Measurements from ENCODE around the gene SLC9A9. TPM values are rescaled to one million over a fixed set of nuclear protein-coding genes. Genes with fewer than 3 reads are reported as not detected.

SLC9A9 gene
- total RNA-seq, 1 donor from 2014 or later, result 0.22 TPM

GRCh38 chr3:143469159-143469558 is 379.1 kb downstream of the SLC9A9 start:
- Histone ChIP-seq H4K20me1 (ENCODE audit: low read depth) (no peaks in the 10 kb centered on the region), H3K4me2 (no peak overlapping the region), H2AFZ (replicated peaks) (no peak overlapping the region), H3K4me3 (no peak overlapping the region), H3K79me2 (ENCODE audit: low read depth) (no peaks in the 10 kb centered on the region), H3K9ac (no peak overlapping the region), H3K27ac (no peak overlapping the region), H3K36me3 (no peaks in the 10 kb centered on the region), H3K4me1 (no peaks in the 10 kb centered on the region), H3F3A (ENCODE audit: low read depth) (no peaks in the 10 kb centered on the region), H3K27me3 (no peaks in the 10 kb centered on the region), H3K9me3 (ENCODE audit: low read depth) (no peaks in the 10 kb centered on the region)
- Mint-ChIP-seq H3K4me3 (no peak overlapping the region), H3K4me1 (no peaks in the 10 kb centered on the region), H3K27me3 (ENCODE audit: insufficient read depth, low read depth) (no peaks in the 10 kb centered on the region), H3K27ac (no peak overlapping the region), H3K9me3 (no peaks in the 10 kb centered on the region), H3K36me3 (no peaks in the 10 kb centered on the region)
- no peak for DNase-seq (ENCODE audit: low spot score)
- no peak for TF ChIP-seq CTCF (IDR thresholded peaks at IDR 0.05)
- TF ChIP-seq EZH2 (IDR thresholded peaks at IDR 0.05), result no peak
- TF ChIP-seq EZH2phosphoT487 (IDR thresholded peaks at IDR 0.05), result no peak

- Histone ChIP-seq H4K20me1 (ENCODE audit: low read depth) (no peaks in the 10 kb centered on the region), H2AFZ (replicated peaks) (no peak overlapping the region), H3K4me1 (no peaks in the 10 kb centered on the region), H3K36me3 (no peaks in the 10 kb centered on the region), H3K79me2 (ENCODE audit: low read depth) (no peaks in the 10 kb centered on the region), H3K9ac (no peak overlapping the region), H3K4me3 (no peak overlapping the region), H3K27me3 (no peaks in the 10 kb centered on the region), H3K27ac (no peak overlapping the region), H3K4me2 (no peak overlapping the region), H3K9me3 (ENCODE audit: low read depth) (no peaks in the 10 kb centered on the region), H3F3A (ENCODE audit: low read depth) (no peaks in the 10 kb centered on the region)
- H3K27ac Mint-ChIP-seq, result no peak overlapping the region
- DNase-seq (ENCODE audit: low spot score), result no peak
- no peaks in the 10 kb centered on the region for H3K4me1 Mint-ChIP-seq
- H3K4me3 Mint-ChIP-seq, result no peak overlapping the region
- H3K36me3 Mint-ChIP-seq, result no peaks in the 10 kb centered on the region
- TF ChIP-seq EZH2 (IDR thresholded peaks at IDR 0.05), result no peak
- no peaks in the 10 kb centered on the region for H3K27me3 Mint-ChIP-seq (ENCODE audit: insufficient read depth, low read depth)
- H3K9me3 Mint-ChIP-seq, result no peaks in the 10 kb centered on the region
Observed at GRCh38 chr3:143465666-143466065, 382.6 kb downstream of the SLC9A9 start.

DNA sequence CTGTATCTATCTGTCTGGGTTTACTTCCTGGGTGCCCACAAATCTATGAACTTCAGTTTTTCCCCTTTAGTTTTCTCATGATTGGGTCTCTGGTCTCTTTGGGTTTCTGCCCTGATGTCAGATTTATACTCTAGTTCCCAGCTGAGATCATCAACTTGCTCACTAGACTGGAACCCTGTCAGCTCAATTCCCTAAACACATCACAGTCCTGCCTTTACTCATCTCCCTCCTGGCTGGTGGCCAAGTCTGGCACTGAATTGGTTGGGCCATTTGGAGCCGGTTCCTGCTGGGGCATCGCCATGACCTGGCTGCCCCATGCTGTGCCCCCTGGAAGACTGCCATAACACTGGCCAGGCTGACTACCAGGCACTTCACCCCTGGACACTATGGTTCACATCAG is 383.4 kb downstream of the SLC9A9 start:
- H3F3A ChIP-seq (ENCODE audit: low read depth), result no peaks in the 10 kb centered on the region
- no peaks in the 10 kb centered on the region for H3K27me3 ChIP-seq
- H3K4me2 ChIP-seq, result no peak overlapping the region
- no peak for TF ChIP-seq EZH2phosphoT487 (IDR thresholded peaks at IDR 0.05)
- TF ChIP-seq EZH2 (IDR thresholded peaks at IDR 0.05), result no peak
- TF ChIP-seq CTCF (IDR thresholded peaks at IDR 0.05), result no peak
- H3K79me2 ChIP-seq (ENCODE audit: low read depth), result no peaks in the 10 kb centered on the region
- Mint-ChIP-seq H3K36me3 (no peaks in the 10 kb centered on the region), H3K9me3 (no peaks in the 10 kb centered on the region), H3K27me3 (ENCODE audit: insufficient read depth, low read depth) (no peaks in the 10 kb centered on the region), H3K27ac (no peak overlapping the region), H3K4me1 (no peaks in the 10 kb centered on the region), H3K4me3 (no peak overlapping the region)
- no peaks in the 10 kb centered on the region for H3K36me3 ChIP-seq
- H3K4me3 ChIP-seq, result no peak overlapping the region
- H2AFZ ChIP-seq (replicated peaks), result no peak overlapping the region
- no peaks in the 10 kb centered on the region for H3K9me3 ChIP-seq (ENCODE audit: low read depth)
- no peak for DNase-seq (ENCODE audit: low spot score)
- H3K4me1 ChIP-seq, result no peaks in the 10 kb centered on the region
- H3K27ac ChIP-seq, result no peak overlapping the region
- H4K20me1 ChIP-seq (ENCODE audit: low read depth), result no peaks in the 10 kb centered on the region
- no peak overlapping the region for H3K9ac ChIP-seq

DNA sequence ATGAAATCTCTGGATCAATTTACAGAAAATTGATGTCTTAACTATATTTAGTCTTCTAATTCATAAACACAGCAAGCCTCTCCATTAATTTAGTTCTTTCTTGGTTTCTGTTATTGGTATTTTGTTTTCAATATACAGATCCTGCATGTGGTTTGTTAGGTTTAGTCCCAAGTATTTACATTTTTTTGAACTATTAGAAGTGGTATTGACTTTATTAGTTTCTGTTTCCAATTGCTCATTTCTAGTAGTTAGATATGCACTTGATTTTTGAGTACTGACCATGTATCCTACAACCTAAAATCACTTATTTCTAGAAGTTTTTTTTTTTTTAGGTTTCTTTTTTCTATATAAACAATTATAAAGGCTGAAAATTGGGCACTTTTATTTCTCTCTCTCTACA is 392.8 kb downstream of the SLC9A9 start:
- H3K27me3 Mint-ChIP-seq (ENCODE audit: insufficient read depth, low read depth), result no peaks in the 10 kb centered on the region

More for the DNA sequence above, 392.8 kb downstream of the SLC9A9 start:
- Histone ChIP-seq H3K4me1 (no peaks in the 10 kb centered on the region), H3K36me3 (no peaks in the 10 kb centered on the region), H3K27ac (no peak overlapping the region), H3K4me3 (no peak overlapping the region), H3F3A (ENCODE audit: low read depth) (peaks cover 4% of the 10 kb centered on the region), H4K20me1 (ENCODE audit: low read depth) (no peaks in the 10 kb centered on the region), H3K9ac (no peak overlapping the region), H2AFZ (replicated peaks) (no peak overlapping the region), H3K4me2 (no peak overlapping the region), H3K9me3 (ENCODE audit: low read depth) (no peaks in the 10 kb centered on the region), H3K79me2 (ENCODE audit: low read depth) (no peaks in the 10 kb centered on the region), H3K27me3 (no peaks in the 10 kb centered on the region)
- Mint-ChIP-seq H3K9me3 (no peaks in the 10 kb centered on the region), H3K27ac (no peak overlapping the region), H3K36me3 (no peaks in the 10 kb centered on the region), H3K4me1 (no peaks in the 10 kb centered on the region), H3K4me3 (no peak overlapping the region)
- TF ChIP-seq EZH2 (IDR thresholded peaks at IDR 0.05) (no peak), EZH2phosphoT487 (IDR thresholded peaks at IDR 0.05) (no peak), CTCF (IDR thresholded peaks at IDR 0.05) (no peak)
- no peak for DNase-seq (ENCODE audit: low spot score)

All from neural progenitor cell (in vitro differentiated cells).